OCI-LY3 (cell line): ENCODE results near the gene IPPK.

Experiments used
- H2AFZ ChIP-seq: fragments of 200-600, 300-600 bp; shearing (Covaris generic); 2 replicates; pipeline ENCODE4 v1.6.0; 2014; ENCODE audit warnings: antibody characterized with exemption, low read depth, low read length
- H3K27ac ChIP-seq: fragments of 200-600, 300-600 bp; sonication (generic); 2 replicates; pipeline ENCODE4 v1.5.1; 2014; ENCODE audit warnings: mild to moderate bottlenecking, low read length, moderate library complexity, mixed read lengths
- H3K27me3 ChIP-seq: fragments of 200-600, 300-600 bp; sonication (generic); 2 replicates; pipeline ENCODE4 v1.6.1; 2014; ENCODE audit warnings: low read depth, low read length, mixed read lengths
- H3K36me3 ChIP-seq: fragments of 200-600, 300-600 bp; sonication (generic); replicated peaks from 2 replicates; pipeline ENCODE3; 2014; ENCODE audit warnings: low read depth, low read length, mixed read lengths
- H3K4me1 ChIP-seq: fragments of 300-600, 200-600 bp; sonication (generic); 2 replicates; pipeline ENCODE4 v1.6.1; 2014; ENCODE audit warnings: low read length, mixed read lengths
- H3K4me2 ChIP-seq: fragments of 200-600, 300-600 bp; sonication (generic); 2 replicates; pipeline ENCODE4 v1.6.1; 2014; ENCODE audit warnings: low read length, mixed read lengths
- H3K4me3 ChIP-seq: fragments of 300-600, 200-600 bp; sonication (generic); 2 replicates; pipeline ENCODE4 v1.5.1; 2014; ENCODE audit warnings: antibody characterized with exemption, mild to moderate bottlenecking, low read length, moderate library complexity
- H3K79me2 ChIP-seq: fragments of 300-600, 200-600 bp; shearing (Covaris generic); 2 replicates; pipeline ENCODE4 v1.6.1; 2014; ENCODE audit warnings: mild to moderate bottlenecking, low read length, mixed read lengths
- H3K9ac ChIP-seq: fragments of 300-600, 200-600 bp; shearing (Covaris generic); 2 replicates; pipeline ENCODE4 v1.6.0; 2014; ENCODE audit warnings: mild to moderate bottlenecking, low read length, moderate library complexity
- H3K9me3 ChIP-seq: fragments of 200-600, 300-600 bp; shearing (Covaris generic); 2 replicates; pipeline ENCODE4 v1.6.1; 2014; ENCODE audit warnings: low read length, mixed read lengths; ENCODE audit not compliant: insufficient read depth
- H4K20me1 ChIP-seq: fragments of 200-600, 300-600 bp; sonication (generic); 2 replicates; pipeline ENCODE4 v1.6.1; 2016; ENCODE audit warnings: low read length, mixed read lengths; ENCODE audit not compliant: insufficient read depth
- EZH2phosphoT487 ChIP-seq: fragments of 200-600 bp; shearing (Covaris generic); IDR thresholded peaks from 2 replicates; pipeline ENCODE4 v1.6.1; 2018; ENCODE audit warnings: antibody characterized with exemption, mixed run types, low read depth
- TF ChIP-seq, protein P1 (sequence below): fragments of 200-600, 300-600 bp; sonication (generic); IDR thresholded peaks from 2 replicates; pipeline ENCODE4 v1.5.1; 2014; ENCODE audit warnings: antibody characterized with exemption, low read length, low read depth

The IPPK gene

DNA sequence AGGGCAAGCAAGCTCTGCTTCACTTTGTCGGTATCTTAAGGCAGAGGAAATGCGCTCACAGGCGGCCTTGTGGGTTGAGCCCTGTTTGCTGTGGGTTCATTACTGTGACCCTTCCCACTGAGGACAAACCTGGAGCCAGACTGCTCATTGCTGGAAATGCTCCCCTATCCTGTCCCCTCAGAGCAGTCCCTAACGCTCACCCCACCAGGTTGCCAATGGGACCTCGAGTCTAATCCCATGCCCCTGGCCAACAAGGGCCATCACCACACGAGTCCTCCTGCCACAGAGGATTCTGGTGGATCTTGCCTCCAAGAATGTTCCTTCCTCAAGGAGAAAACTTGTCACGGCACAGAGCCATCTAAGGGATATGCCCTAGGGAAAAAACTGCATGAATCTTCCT, 14.6 kb downstream of the IPPK start:
- Histone ChIP-seq H3K36me3 (peaks cover 9% of the 10 kb centered on the region), H3K79me2 (peaks cover 26% of the 10 kb centered on the region), H3K27me3 (no peaks in the 10 kb centered on the region), H3K4me1 (no peaks in the 10 kb centered on the region), H3K27ac (no peak overlapping the region), H4K20me1 (0 out of 2 replicates have a peak, but pooled peaks cover 4% of the 10 kb centered on the region), H2AFZ (no peak overlapping the region), H3K9ac (no peak overlapping the region), H3K9me3 (no peaks in the 10 kb centered on the region), H3K4me3 (no peak overlapping the region), H3K4me2 (no peak overlapping the region)
- TF ChIP-seq, protein P1, sequence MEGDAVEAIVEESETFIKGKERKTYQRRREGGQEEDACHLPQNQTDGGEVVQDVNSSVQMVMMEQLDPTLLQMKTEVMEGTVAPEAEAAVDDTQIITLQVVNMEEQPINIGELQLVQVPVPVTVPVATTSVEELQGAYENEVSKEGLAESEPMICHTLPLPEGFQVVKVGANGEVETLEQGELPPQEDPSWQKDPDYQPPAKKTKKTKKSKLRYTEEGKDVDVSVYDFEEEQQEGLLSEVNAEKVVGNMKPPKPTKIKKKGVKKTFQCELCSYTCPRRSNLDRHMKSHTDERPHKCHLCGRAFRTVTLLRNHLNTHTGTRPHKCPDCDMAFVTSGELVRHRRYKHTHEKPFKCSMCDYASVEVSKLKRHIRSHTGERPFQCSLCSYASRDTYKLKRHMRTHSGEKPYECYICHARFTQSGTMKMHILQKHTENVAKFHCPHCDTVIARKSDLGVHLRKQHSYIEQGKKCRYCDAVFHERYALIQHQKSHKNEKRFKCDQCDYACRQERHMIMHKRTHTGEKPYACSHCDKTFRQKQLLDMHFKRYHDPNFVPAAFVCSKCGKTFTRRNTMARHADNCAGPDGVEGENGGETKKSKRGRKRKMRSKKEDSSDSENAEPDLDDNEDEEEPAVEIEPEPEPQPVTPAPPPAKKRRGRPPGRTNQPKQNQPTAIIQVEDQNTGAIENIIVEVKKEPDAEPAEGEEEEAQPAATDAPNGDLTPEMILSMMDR: no peak
- no peak for TF ChIP-seq EZH2phosphoT487

DNA sequence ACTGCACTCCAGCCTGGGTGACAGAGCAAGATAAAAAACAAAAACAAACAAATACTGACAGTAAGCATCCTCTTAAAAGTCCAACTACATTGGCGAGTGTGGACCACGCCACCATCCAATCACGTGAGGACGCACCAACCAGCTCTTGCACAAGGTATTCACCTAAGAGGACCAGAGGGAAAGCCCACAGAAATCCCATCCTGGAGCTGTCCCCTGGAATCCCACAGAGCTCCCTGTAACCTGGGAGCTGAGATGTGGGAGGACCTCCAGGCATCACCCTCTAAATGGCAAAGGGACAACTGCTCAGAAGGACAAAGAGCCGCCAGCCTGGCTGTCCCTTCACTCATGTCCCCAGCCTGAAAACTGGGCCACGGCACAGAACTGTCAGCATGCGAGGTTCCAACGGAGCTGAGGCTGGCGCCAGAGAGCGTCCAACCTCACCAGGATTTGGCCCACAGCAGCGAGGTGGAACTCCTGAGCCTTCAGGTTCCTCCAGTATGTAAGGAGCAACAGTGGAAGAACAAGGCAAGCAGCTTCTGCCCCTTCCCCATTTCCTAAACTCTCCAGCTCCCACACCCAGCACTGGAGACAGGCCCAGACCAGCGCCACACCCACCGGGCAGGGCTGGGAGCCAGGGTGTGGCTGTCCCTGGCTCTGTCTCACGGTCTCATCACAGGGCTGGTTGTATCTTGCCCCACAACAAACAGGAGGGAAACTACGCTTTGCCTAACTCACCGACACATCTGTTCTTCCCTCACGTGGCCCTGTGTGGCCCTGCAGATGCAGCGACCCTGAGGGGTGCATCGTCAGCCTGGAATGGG, 15.2 kb downstream of the IPPK start:
- TF ChIP-seq, protein P1: no peak
- no peak for TF ChIP-seq EZH2phosphoT487
- no peak overlapping the region for H2AFZ ChIP-seq
- no peak overlapping the region for H3K9ac ChIP-seq
- H3K27ac ChIP-seq: no peak overlapping the region
- no peak overlapping the region for H3K4me3 ChIP-seq
- H3K79me2 ChIP-seq: peaks cover 20% of the 10 kb centered on the region
- no peaks in the 10 kb centered on the region for H3K9me3 ChIP-seq
- H3K4me1 ChIP-seq: no peaks in the 10 kb centered on the region
- H3K27me3 ChIP-seq: no peaks in the 10 kb centered on the region
- H4K20me1 ChIP-seq: no peaks in the 10 kb centered on the region
- peaks cover 9% of the 10 kb centered on the region for H3K36me3 ChIP-seq
- H3K4me2 ChIP-seq: no peak overlapping the region

DNA sequence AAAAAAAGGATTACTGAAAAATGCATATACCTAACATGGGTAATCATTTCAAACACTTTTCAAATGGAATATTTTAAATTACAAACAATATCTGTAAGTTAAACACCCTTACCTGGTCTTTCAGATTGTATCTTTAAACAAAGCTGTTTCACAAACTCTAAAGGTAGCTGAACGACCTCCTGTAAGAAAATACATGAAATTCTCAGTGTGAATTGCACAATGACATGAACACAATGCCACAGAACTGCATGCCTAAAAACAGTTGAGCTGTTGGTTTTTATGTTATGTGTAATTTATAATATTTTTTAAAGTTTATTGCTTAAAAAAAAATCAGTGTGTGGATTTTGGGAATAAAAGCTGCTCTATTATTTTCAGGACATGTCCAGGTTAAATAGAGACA, 17.5 kb downstream of the IPPK start:
- H3K4me1 ChIP-seq: no peaks in the 10 kb centered on the region
- H3K4me3 ChIP-seq: no peak overlapping the region
- no peaks in the 10 kb centered on the region for H4K20me1 ChIP-seq
- no peaks in the 10 kb centered on the region for H3K9me3 ChIP-seq
- H3K27me3 ChIP-seq: no peaks in the 10 kb centered on the region
- no peak overlapping the region for H2AFZ ChIP-seq
- H3K27ac ChIP-seq: no peak overlapping the region
- no peak for TF ChIP-seq EZH2phosphoT487
- TF ChIP-seq, protein P1: no peak
- H3K9ac ChIP-seq: no peak overlapping the region
- H3K4me2 ChIP-seq: no peak overlapping the region
- 0 out of 2 replicates have a peak, but pooled peaks cover 4% of the 10 kb centered on the region for H3K79me2 ChIP-seq
- H3K36me3 ChIP-seq: peaks cover 21% of the 10 kb centered on the region

DNA sequence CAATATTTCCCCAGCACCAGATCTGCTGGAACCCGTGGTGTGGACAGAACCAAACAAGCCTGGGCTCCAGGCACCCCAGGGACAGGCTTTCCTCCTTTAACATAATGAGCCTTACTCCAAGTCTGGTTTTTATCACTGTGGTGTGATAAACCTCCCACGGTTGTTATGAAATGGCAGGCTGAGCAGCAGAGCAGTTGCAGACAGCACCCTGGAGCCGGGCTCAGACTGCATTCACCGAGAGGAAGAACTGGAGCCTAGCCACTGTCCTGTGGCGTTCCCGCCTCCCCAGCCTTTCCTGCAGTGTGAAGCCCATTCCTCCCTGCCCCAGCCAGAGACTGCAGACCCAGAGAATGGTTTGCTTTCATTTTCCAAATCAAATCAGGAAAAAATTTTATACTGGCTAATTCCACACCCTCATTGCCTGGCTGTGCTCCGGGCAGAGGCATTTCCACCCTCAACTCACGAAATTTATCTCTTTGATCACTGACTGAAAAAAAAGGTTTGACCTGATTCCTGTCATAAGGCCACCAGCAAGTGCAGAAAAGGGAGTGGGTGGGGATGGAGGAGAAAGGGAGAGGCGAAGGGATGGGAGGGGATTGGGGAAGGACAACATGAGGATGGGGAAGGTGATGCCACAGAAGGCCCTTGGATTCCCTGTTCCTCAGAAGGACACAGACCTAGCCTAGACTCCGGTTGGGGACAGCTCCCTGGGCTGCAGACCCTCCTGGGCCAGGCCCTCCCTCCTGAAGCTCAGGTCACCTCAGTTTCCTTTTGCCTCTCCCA, 18.9 kb downstream of the IPPK start:
- peaks cover 26% of the 10 kb centered on the region for H3K36me3 ChIP-seq
- TF ChIP-seq EZH2phosphoT487: no peak
- TF ChIP-seq, protein P1: no peak
- no peaks in the 10 kb centered on the region for H3K9me3 ChIP-seq
- H3K79me2 ChIP-seq: 0 out of 2 replicates have a peak, but pooled peaks cover 4% of the 10 kb centered on the region
- H4K20me1 ChIP-seq: no peaks in the 10 kb centered on the region
- H2AFZ ChIP-seq: no peak overlapping the region
- H3K9ac ChIP-seq: no peak overlapping the region
- no peak overlapping the region for H3K27ac ChIP-seq
- no peaks in the 10 kb centered on the region for H3K4me1 ChIP-seq
- no peaks in the 10 kb centered on the region for H3K27me3 ChIP-seq
- no peak overlapping the region for H3K4me3 ChIP-seq
- H3K4me2 ChIP-seq: no peak overlapping the region
